Nephron (organoid): ENCODE data around the gene FBXL7.

Experiments
- H3K27ac Mint-ChIP-seq, 3 experiments: 2 replicates each; pipeline ENCODE4 v1.8.0; 2020; ENCODE audit warnings: mixed read lengths in 3 of 3, mild to moderate bottlenecking in 2 of 3, moderate library complexity in 1 of 3
- H3K27me3 Mint-ChIP-seq: 2 replicates; pipeline ENCODE4 v1.8.0; 2021; ENCODE audit warnings: low read depth, mild to moderate bottlenecking, moderate library complexity, mixed read lengths
- H3K36me3 Mint-ChIP-seq: 2 replicates; pipeline ENCODE4 v1.8.0; 2020; ENCODE audit warnings: low read depth, mixed read lengths
- H3K4me1 Mint-ChIP-seq: 2 replicates; pipeline ENCODE4 v1.8.0; 2020; ENCODE audit warnings: mixed read lengths
- H3K4me3 Mint-ChIP-seq, 3 experiments: 2 replicates each; pipeline ENCODE4 v1.8.0; 2020; ENCODE audit warnings: mild to moderate bottlenecking in 3 of 3, mixed read lengths in 3 of 3, moderate library complexity in 2 of 3
- H3K9me3 Mint-ChIP-seq: 2 replicates; pipeline ENCODE4 v1.8.0; 2020; ENCODE audit warnings: mixed read lengths
- CTCF ChIP-seq, 3 experiments: fragments of 200-600 bp; sonication (generic); IDR thresholded peaks; one replicate each; pipeline ENCODE4 v1.5.0; 2021; ENCODE audit warnings: antibody characterized with exemption in 3 of 3; ENCODE audit not compliant: unreplicated experiment in 3 of 3

FBXL7 gene

GRCh38 chr5:15791274-15791673 is 291.3 kb downstream of the FBXL7 start:
- H3K27ac Mint-ChIP-seq: no peak overlapping the region
- no peaks in the 10 kb centered on the region for H3K9me3 Mint-ChIP-seq
- no peak overlapping the region for H3K4me3 Mint-ChIP-seq
- peaks cover 47% of the 10 kb centered on the region for H3K4me1 Mint-ChIP-seq
- no peaks in the 10 kb centered on the region for H3K27me3 Mint-ChIP-seq
- H3K36me3 Mint-ChIP-seq: no peaks in the 10 kb centered on the region
- TF ChIP-seq CTCF (IDR thresholded peaks at IDR 0.05; ENCODE audit: unreplicated experiment in 3 of 3): no peak

- Mint-ChIP-seq H3K4me1 (peaks cover 42% of the 10 kb centered on the region), H3K27ac (no peak overlapping the region), H3K4me3 (no peak overlapping the region), H3K36me3 (no peaks in the 10 kb centered on the region), H3K27me3 (no peaks in the 10 kb centered on the region), H3K9me3 (no peaks in the 10 kb centered on the region)
- TF ChIP-seq CTCF (IDR thresholded peaks at IDR 0.05; ENCODE audit: unreplicated experiment in 3 of 3): no peak
Measured at GRCh38 chr5:15791859-15792258, 291.9 kb downstream of the FBXL7 start.

GRCh38 chr5:15794052-15794985 is 294.3 kb downstream of the FBXL7 start:
- no peaks in the 10 kb centered on the region for H3K9me3 Mint-ChIP-seq
- no peak overlapping the region for H3K4me3 Mint-ChIP-seq
- TF ChIP-seq CTCF (IDR thresholded peaks at IDR 0.05; ENCODE audit: unreplicated experiment in 3 of 3): peak in 2 of 3 experiments; percentile 35 to 39
- H3K27me3 Mint-ChIP-seq: no peaks in the 10 kb centered on the region
- peak overlapping the region; percentile 39 to 72 (median 45) for H3K27ac Mint-ChIP-seq
- H3K4me1 Mint-ChIP-seq: peaks cover 52% of the 10 kb centered on the region
- no peaks in the 10 kb centered on the region for H3K36me3 Mint-ChIP-seq

- Mint-ChIP-seq H3K9me3 (no peaks in the 10 kb centered on the region), H3K27me3 (no peaks in the 10 kb centered on the region), H3K4me1 (peaks cover 51% of the 10 kb centered on the region), H3K36me3 (no peaks in the 10 kb centered on the region), H3K4me3 (no peak overlapping the region), H3K27ac (no peak overlapping the region)
- TF ChIP-seq CTCF (IDR thresholded peaks at IDR 0.05; ENCODE audit: unreplicated experiment in 3 of 3): no peak
Measured at GRCh38 chr5:15796096-15796495, 296.1 kb downstream of the FBXL7 start.

GRCh38 chr5:15796557-15796956 is 296.6 kb downstream of the FBXL7 start:
- Mint-ChIP-seq H3K27ac (no peak overlapping the region), H3K9me3 (no peaks in the 10 kb centered on the region), H3K27me3 (no peaks in the 10 kb centered on the region), H3K36me3 (peaks cover 4% of the 10 kb centered on the region), H3K4me1 (peaks cover 47% of the 10 kb centered on the region), H3K4me3 (no peak overlapping the region)
- no peak for TF ChIP-seq CTCF (IDR thresholded peaks at IDR 0.05; ENCODE audit: unreplicated experiment in 3 of 3)

- TF ChIP-seq CTCF (IDR thresholded peaks at IDR 0.05; ENCODE audit: unreplicated experiment in 3 of 3): no peak
- Mint-ChIP-seq H3K36me3 (peaks cover 4% of the 10 kb centered on the region), H3K4me3 (no peak overlapping the region), H3K27ac (no peak overlapping the region), H3K27me3 (no peaks in the 10 kb centered on the region), H3K9me3 (peaks cover 2% of the 10 kb centered on the region), H3K4me1 (peaks cover 47% of the 10 kb centered on the region)
Measured at GRCh38 chr5:15797116-15797515, 297.1 kb downstream of the FBXL7 start.
